Ectodermal cell (in vitro differentiated cells): ENCODE results near the gene SLC24A4.

Source experiments
- H3K27ac ChIP-seq: 2 replicates; pipeline ENCODE4 v1.7.0; 2013; ENCODE audit warnings: mild to moderate bottlenecking, low read depth, low read length; ENCODE audit not compliant: insufficient read depth, poor library complexity, severe bottlenecking
- H3K27me3 ChIP-seq: 2 replicates; pipeline ENCODE4 v1.7.0; 2013; ENCODE audit warnings: mild to moderate bottlenecking, low read length; ENCODE audit not compliant: insufficient read depth, control insufficient read depth, poor library complexity, severe bottlenecking
- H3K36me3 ChIP-seq: one replicate; pipeline ENCODE4 v1.7.0; 2013; ENCODE audit warnings: low read length; ENCODE audit not compliant: control insufficient read depth, insufficient read depth
- H3K4me1 ChIP-seq: one replicate; pipeline ENCODE4 v1.7.0; 2013; ENCODE audit warnings: low read length; ENCODE audit not compliant: control insufficient read depth, insufficient read depth
- H3K4me3 ChIP-seq: 2 replicates; pipeline ENCODE4 v1.7.0; 2013; ENCODE audit warnings: low read depth, low read length, control low read depth; ENCODE audit not compliant: insufficient read depth
- H3K9me3 ChIP-seq: 2 replicates; pipeline ENCODE4 v1.7.0; 2013; ENCODE audit warnings: mild to moderate bottlenecking, low read length, moderate library complexity; ENCODE audit not compliant: control insufficient read depth
- WGBS, 2 experiments: methylation state at CpG; one replicate each; pipeline ENCODE4 v1.1.7; 2013; ENCODE audit warnings: missing lambda C conversion rate in 2 of 2; 5-methylcytosine and 5-hydroxymethylcytosine counted together

The SLC24A4 gene

GRCh38 chr14:92441751-92442504, 119.0 kb downstream of the SLC24A4 start:
- H3K27me3 ChIP-seq: no peaks in the 10 kb centered on the region
- no peak overlapping the region for H3K4me3 ChIP-seq
- WGBS, 2 experiments: 93 to 95% methylated on average over 9 to 10 of the region's 10 CpGs
- no peaks in the 10 kb centered on the region for H3K36me3 ChIP-seq
- no peaks in the 10 kb centered on the region for H3K4me1 ChIP-seq
- no peak overlapping the region for H3K27ac ChIP-seq
- no peaks in the 10 kb centered on the region for H3K9me3 ChIP-seq

GRCh38 chr14:92443167-92443566, 120.2 kb downstream of the SLC24A4 start:
- no peaks in the 10 kb centered on the region for H3K36me3 ChIP-seq
- no peaks in the 10 kb centered on the region for H3K27me3 ChIP-seq
- H3K4me1 ChIP-seq: no peaks in the 10 kb centered on the region
- H3K9me3 ChIP-seq: no peaks in the 10 kb centered on the region
- no peak overlapping the region for H3K4me3 ChIP-seq
- H3K27ac ChIP-seq: no peak overlapping the region
- WGBS, 2 experiments: 89 to 92% methylated on average over 14 of the region's 14 CpGs

- H3K27ac ChIP-seq: no peak overlapping the region
- WGBS, 2 experiments: 93 to 94% methylated on average over 8 of the region's 8 CpGs
Observed at GRCh38 chr14:92443741-92444140, 120.8 kb downstream of the SLC24A4 start.

GRCh38 chr14:92446771-92447170, 123.8 kb downstream of the SLC24A4 start:
- Histone ChIP-seq H3K9me3 (no peaks in the 10 kb centered on the region), H3K4me1 (peaks cover 15% of the 10 kb centered on the region), H3K4me3 (no peak overlapping the region), H3K27me3 (no peaks in the 10 kb centered on the region), H3K27ac (no peak overlapping the region), H3K36me3 (no peaks in the 10 kb centered on the region)
- WGBS, 2 experiments: 88 to 95% methylated on average over 5 of the region's 5 CpGs

More at GRCh38 chr14:92443741-92444140, 120.8 kb downstream of the SLC24A4 start:
- no peaks in the 10 kb centered on the region for H3K4me1 ChIP-seq
- H3K4me3 ChIP-seq: no peak overlapping the region
- H3K9me3 ChIP-seq: no peaks in the 10 kb centered on the region
- H3K36me3 ChIP-seq: no peaks in the 10 kb centered on the region
- H3K27me3 ChIP-seq: no peaks in the 10 kb centered on the region

GRCh38 chr14:92447416-92448197, 124.6 kb downstream of the SLC24A4 start:
- H3K4me1 ChIP-seq: peaks cover 15% of the 10 kb centered on the region
- H3K36me3 ChIP-seq: no peaks in the 10 kb centered on the region
- H3K4me3 ChIP-seq: no peak overlapping the region
- H3K27ac ChIP-seq: no peak overlapping the region
- no peaks in the 10 kb centered on the region for H3K9me3 ChIP-seq
- no peaks in the 10 kb centered on the region for H3K27me3 ChIP-seq
- WGBS, 2 experiments: 80 to 85% methylated on average over 10 of the region's 10 CpGs

- H3K4me3 ChIP-seq: no peak overlapping the region
- H3K27me3 ChIP-seq: no peaks in the 10 kb centered on the region
- H3K27ac ChIP-seq: no peak overlapping the region
- H3K9me3 ChIP-seq: no peaks in the 10 kb centered on the region
- H3K4me1 ChIP-seq: peaks cover 15% of the 10 kb centered on the region
- 88 to 91% methylated on average over 6 of the region's 6 CpGs for WGBS, 2 experiments
- H3K36me3 ChIP-seq: no peaks in the 10 kb centered on the region
Observed at GRCh38 chr14:92448786-92449185, 125.8 kb downstream of the SLC24A4 start.

GRCh38 chr14:92449404-92450181, 126.6 kb downstream of the SLC24A4 start:
- Histone ChIP-seq H3K36me3 (no peaks in the 10 kb centered on the region), H3K27ac (peak overlapping the region; percentile 32), H3K4me3 (no peak overlapping the region), H3K9me3 (no peaks in the 10 kb centered on the region), H3K4me1 (peaks cover 15% of the 10 kb centered on the region), H3K27me3 (no peaks in the 10 kb centered on the region)
- WGBS, 2 experiments: 85 to 88% methylated on average over 20 of the region's 20 CpGs

GRCh38 chr14:92450351-92451070, 127.5 kb downstream of the SLC24A4 start:
- 82 to 83% methylated on average over 13 of the region's 13 CpGs for WGBS, 2 experiments
- Histone ChIP-seq H3K4me1 (peaks cover 15% of the 10 kb centered on the region), H3K4me3 (no peak overlapping the region), H3K36me3 (no peaks in the 10 kb centered on the region), H3K27ac (no peak overlapping the region), H3K27me3 (no peaks in the 10 kb centered on the region), H3K9me3 (no peaks in the 10 kb centered on the region)

GRCh38 chr14:92451245-92451644, 128.3 kb downstream of the SLC24A4 start:
- peaks cover 15% of the 10 kb centered on the region for H3K4me1 ChIP-seq
- no peaks in the 10 kb centered on the region for H3K36me3 ChIP-seq
- WGBS, 2 experiments: 79 to 81% methylated on average over 9 of the region's 9 CpGs
- no peaks in the 10 kb centered on the region for H3K27me3 ChIP-seq
- no peaks in the 10 kb centered on the region for H3K9me3 ChIP-seq
- no peak overlapping the region for H3K27ac ChIP-seq
- H3K4me3 ChIP-seq: no peak overlapping the region
